Measurements from ENCODE around the gene TTC16. TPM values are rescaled to one million over a fixed set of nuclear protein-coding genes. Genes with fewer than 3 reads are reported as not detected.

TTC16 gene
- total and polyA plus RNA-seq, 4 donors = 1.5 to 5.6 (median 2.7) TPM

DNA sequence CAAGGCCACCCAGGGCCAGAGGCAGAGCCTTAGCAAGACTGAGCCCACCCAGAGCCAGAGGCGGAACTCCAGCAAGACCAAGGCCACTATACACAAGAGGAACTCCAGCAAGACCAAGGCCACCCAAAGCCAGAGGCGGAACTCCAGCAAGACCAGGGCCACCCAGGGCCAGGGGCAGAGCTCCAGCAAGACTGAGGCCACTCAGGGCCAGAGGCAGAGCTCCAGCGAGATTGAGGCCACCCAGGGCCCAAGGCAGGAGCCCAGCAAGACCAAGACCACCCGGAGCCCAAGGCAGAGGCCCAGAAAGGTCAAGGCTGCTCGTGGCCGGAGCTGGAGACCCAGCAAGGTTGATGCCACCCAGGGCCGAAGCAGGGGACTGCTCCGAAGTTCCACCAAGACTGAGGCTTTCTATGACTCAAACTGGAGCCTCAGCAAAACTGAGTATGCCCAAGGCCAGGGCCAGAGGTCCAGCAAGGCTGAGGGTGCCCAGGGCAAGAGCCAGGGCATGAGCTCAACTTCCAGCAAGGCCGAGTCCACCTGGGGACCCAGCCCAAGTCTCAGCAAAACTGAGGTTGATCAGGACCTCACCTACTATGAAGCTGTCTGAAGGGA lies 15.0 kb downstream of the TTC16 start:
- H3K27me3 ChIP-seq (ENCODE audit: control insufficient read depth in 3 of 3, insufficient read depth in 3 of 3, low read length in 2 of 3) = no peaks in the 10 kb centered on the region
- no peak overlapping the region for H3K27ac ChIP-seq (ENCODE audit: low read depth in 1 of 2, low read length in 1 of 2)
- no peak overlapping the region for H3K4me3 ChIP-seq
- ATAC-seq (ENCODE audit: insufficient read depth, low FRiP score) = no peak
- H3K36me3 ChIP-seq (ENCODE audit: control insufficient read depth in 4 of 4, insufficient read depth in 4 of 4, low read length in 4 of 4) = peaks cover 0 to 17% (median 5%) of the 10 kb centered on the region in 4 donors
- peaks cover 0 to 12% (median 4%) of the 10 kb centered on the region in 5 donors for H3K4me1 ChIP-seq (ENCODE audit: control insufficient read depth in 5 of 5, insufficient read depth in 5 of 5, low read length in 5 of 5)
- H3K9ac ChIP-seq (ENCODE audit: insufficient read depth in 1 of 2, low read length in 2 of 2) = no peak overlapping the region
- DNase-seq = no peak
- TF ChIP-seq, protein P1, sequence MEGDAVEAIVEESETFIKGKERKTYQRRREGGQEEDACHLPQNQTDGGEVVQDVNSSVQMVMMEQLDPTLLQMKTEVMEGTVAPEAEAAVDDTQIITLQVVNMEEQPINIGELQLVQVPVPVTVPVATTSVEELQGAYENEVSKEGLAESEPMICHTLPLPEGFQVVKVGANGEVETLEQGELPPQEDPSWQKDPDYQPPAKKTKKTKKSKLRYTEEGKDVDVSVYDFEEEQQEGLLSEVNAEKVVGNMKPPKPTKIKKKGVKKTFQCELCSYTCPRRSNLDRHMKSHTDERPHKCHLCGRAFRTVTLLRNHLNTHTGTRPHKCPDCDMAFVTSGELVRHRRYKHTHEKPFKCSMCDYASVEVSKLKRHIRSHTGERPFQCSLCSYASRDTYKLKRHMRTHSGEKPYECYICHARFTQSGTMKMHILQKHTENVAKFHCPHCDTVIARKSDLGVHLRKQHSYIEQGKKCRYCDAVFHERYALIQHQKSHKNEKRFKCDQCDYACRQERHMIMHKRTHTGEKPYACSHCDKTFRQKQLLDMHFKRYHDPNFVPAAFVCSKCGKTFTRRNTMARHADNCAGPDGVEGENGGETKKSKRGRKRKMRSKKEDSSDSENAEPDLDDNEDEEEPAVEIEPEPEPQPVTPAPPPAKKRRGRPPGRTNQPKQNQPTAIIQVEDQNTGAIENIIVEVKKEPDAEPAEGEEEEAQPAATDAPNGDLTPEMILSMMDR (IDR thresholded peaks at IDR 0.05; ENCODE audit: control extremely low read depth, extremely low read depth) = no peak
- no peaks in the 10 kb centered on the region for H3K9me3 ChIP-seq (ENCODE audit: control insufficient read depth in 4 of 4, insufficient read depth in 3 of 4, low read length in 3 of 4)
- 90 to 95% methylated on average over 9 of the region's 9 CpGs for WGBS, 2 donors

DNA sequence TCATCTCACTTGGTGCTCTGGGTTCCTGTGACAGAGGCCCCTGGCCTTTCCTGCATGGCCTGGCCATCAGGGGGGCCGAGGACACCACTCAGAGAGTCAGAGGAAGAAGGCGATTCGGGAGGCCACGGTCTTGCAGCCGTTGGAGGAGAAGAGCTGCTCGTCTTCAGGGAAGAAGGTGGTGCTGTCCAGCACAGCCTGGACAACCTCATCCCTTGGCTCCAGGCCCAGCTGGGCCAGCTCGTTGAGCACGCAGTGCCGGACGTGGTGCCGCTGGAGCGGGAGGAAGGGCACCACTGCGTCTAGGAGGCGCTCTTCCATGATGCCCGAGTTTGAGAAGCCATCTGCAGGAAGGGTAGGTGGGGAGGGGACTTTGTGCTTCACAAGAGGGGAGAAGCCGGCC lies 16.1 kb downstream of the TTC16 start:
- TF ChIP-seq, protein P1 (IDR thresholded peaks at IDR 0.05; ENCODE audit: control extremely low read depth, extremely low read depth) = no peak
- H3K4me3 ChIP-seq = no peak overlapping the region
- DNase-seq (no peak), ATAC-seq (ENCODE audit: insufficient read depth, low FRiP score) (no peak)
- H3K4me1 ChIP-seq (ENCODE audit: control insufficient read depth in 5 of 5, insufficient read depth in 5 of 5, low read length in 5 of 5) = peaks cover 0 to 12% (median 4%) of the 10 kb centered on the region in 5 donors
- H3K9ac ChIP-seq (ENCODE audit: insufficient read depth in 1 of 2, low read length in 2 of 2) = no peak overlapping the region
- H3K36me3 ChIP-seq (ENCODE audit: control insufficient read depth in 4 of 4, insufficient read depth in 4 of 4, low read length in 4 of 4) = peaks cover 0 to 17% (median 5%) of the 10 kb centered on the region in 4 donors
- no peak overlapping the region for H3K27ac ChIP-seq (ENCODE audit: low read depth in 1 of 2, low read length in 1 of 2)
- WGBS, 2 donors = 85 to 89% methylated on average over 16 of the region's 16 CpGs
- H3K27me3 ChIP-seq (ENCODE audit: control insufficient read depth in 3 of 3, insufficient read depth in 3 of 3, low read length in 2 of 3) = no peaks in the 10 kb centered on the region
- no peaks in the 10 kb centered on the region for H3K9me3 ChIP-seq (ENCODE audit: control insufficient read depth in 4 of 4, insufficient read depth in 3 of 4, low read length in 3 of 4)

DNA sequence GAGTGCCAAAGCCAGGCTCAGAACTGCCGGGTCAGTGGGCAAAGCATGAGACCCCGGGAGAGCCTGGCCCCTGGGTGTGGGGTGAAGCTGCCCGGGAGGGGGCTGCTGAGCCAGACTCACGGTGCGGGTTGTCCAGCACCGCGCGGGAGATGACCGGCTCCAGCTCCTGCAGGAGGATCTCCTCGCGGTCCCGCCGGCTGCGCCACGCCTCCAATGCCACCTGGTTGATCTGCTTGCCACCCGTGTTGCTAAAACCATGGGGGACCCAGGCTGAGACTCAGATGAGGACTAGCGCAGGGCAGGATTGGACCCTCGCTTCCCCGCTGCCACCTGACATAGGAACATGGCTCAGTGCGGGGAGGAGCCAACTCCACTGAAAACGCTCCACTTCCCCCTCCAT lies 16.6 kb downstream of the TTC16 start:
- ATAC-seq (ENCODE audit: insufficient read depth, low FRiP score) = no peak

More for the DNA sequence above, 16.6 kb downstream of the TTC16 start:
- no peak overlapping the region for H3K27ac ChIP-seq (ENCODE audit: low read depth in 1 of 2, low read length in 1 of 2)
- TF ChIP-seq, protein P1 (IDR thresholded peaks at IDR 0.05; ENCODE audit: control extremely low read depth, extremely low read depth) = no peak
- peaks cover 0 to 12% (median 4%) of the 10 kb centered on the region in 5 donors for H3K4me1 ChIP-seq (ENCODE audit: control insufficient read depth in 5 of 5, insufficient read depth in 5 of 5, low read length in 5 of 5)
- no peaks in the 10 kb centered on the region for H3K9me3 ChIP-seq (ENCODE audit: control insufficient read depth in 4 of 4, insufficient read depth in 3 of 4, low read length in 3 of 4)
- WGBS, 2 donors = 96% methylated on average over 21 of the region's 21 CpGs
- peaks cover 0 to 17% (median 5%) of the 10 kb centered on the region in 4 donors for H3K36me3 ChIP-seq (ENCODE audit: control insufficient read depth in 4 of 4, insufficient read depth in 4 of 4, low read length in 4 of 4)
- no peak overlapping the region for H3K4me3 ChIP-seq
- DNase-seq = no peak
- H3K27me3 ChIP-seq (ENCODE audit: control insufficient read depth in 3 of 3, insufficient read depth in 3 of 3, low read length in 2 of 3) = no peaks in the 10 kb centered on the region
- no peak overlapping the region for H3K9ac ChIP-seq (ENCODE audit: insufficient read depth in 1 of 2, low read length in 2 of 2)
